ENCODE data around the gene RAB12.

The RAB12 gene

DNA sequence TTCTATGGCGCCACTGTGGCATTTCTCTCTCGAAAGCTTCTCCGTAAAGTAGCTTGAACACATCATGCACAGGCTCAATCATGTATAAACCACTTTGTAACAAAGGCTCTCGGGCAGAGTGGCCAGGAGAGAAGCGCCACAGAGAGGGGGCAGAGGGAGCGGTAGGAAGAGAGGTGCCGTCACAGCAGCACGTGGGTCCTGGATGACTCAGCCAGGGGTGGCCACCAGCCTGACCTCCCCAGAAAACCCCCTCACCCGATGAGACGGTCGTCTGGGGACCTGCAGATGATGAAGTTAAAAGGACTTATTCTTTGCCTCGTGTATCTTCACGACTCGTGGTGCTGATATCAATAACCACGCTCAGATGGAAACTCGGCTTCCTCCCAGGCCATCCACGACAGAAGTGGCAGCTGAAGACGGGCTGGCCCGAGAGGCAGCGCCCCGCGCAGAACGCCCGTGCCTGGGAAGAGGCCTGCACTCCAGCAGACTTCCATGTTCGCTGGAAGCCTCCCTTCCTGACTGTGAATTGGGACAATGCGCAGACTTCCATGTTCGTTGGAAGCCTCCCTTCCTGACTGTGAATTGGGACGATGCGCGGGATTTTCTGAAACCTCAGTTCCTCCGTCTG, 49.7 kb downstream of the RAB12 start:
- H3K27ac ChIP-seq (ENCODE audit: low read depth, low read length) = no peak overlapping the region
- peaks cover 3% of the 10 kb centered on the region for H3K27me3 ChIP-seq (ENCODE audit: control insufficient read depth, insufficient read depth, low read length)
- no peak overlapping the region for H3K9ac ChIP-seq (ENCODE audit: low read length)
- no peaks in the 10 kb centered on the region for H3K36me3 ChIP-seq (ENCODE audit: control insufficient read depth, insufficient read depth, low read length)
- H3K4me3 ChIP-seq (ENCODE audit: low read length) = no peak overlapping the region
- H3K4me1 ChIP-seq (ENCODE audit: control insufficient read depth, insufficient read depth, low read length) = no peaks in the 10 kb centered on the region

DNA sequence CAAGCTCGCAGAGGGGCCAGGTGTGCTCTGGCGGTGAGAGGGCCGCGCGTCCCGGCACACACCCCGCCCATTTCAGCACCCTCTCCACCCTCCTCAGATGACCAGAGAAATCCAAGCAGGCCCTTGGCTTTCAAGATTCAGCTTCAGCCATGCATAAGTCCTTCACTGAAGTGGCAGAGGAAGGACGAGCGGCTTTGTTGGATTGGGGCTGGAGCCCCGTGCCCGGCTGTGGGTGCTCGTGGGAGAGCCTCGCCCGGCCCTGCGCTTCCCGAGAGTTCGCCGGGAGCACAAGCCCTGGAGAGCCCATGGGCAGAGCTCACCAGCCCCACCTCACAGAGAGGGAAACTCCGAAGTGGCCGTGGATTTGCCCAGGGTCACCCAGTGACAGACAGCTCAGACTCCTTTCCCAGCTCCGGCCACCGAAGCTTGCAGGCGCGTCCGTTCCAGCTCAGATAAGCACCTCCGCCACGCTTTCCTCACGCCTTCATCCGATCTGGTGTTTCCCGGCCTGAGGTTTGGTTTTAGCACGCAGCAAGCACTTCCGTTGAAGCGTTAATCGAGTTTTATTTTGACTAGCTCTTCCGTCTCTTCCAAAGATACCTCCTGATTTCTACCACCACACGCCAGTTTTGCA, 50.5 kb downstream of the RAB12 start:
- no peaks in the 10 kb centered on the region for H3K4me1 ChIP-seq (ENCODE audit: control insufficient read depth, insufficient read depth, low read length)
- H3K27ac ChIP-seq (ENCODE audit: low read depth, low read length) = no peak overlapping the region
- H3K36me3 ChIP-seq (ENCODE audit: control insufficient read depth, insufficient read depth, low read length) = no peaks in the 10 kb centered on the region
- no peak overlapping the region for H3K4me3 ChIP-seq (ENCODE audit: low read length)
- H3K27me3 ChIP-seq (ENCODE audit: control insufficient read depth, insufficient read depth, low read length) = peaks cover 3% of the 10 kb centered on the region
- H3K9ac ChIP-seq (ENCODE audit: low read length) = no peak overlapping the region

DNA sequence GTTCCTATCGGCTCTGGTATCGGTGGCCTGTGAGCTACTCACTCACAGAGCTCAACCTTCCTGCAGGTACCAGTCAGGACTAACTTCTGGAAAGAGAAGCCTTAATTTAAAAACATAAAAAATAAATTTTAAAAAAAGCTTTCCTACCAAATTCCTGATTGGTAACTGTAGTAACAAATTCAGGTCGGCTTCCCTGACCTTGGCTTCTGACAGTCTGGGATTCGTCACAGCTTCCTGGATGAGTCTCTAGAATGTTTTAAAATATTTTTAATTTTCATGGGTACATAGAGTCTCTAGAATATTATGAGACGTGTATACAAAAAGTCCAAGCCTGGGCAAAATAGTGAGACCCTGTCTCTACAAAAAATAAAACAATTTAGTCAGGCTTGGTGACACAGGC, 51.1 kb downstream of the RAB12 start:
- Histone ChIP-seq H3K4me1 (ENCODE audit: control insufficient read depth, insufficient read depth, low read length) (no peaks in the 10 kb centered on the region), H3K4me3 (ENCODE audit: low read length) (no peak overlapping the region), H3K9ac (ENCODE audit: low read length) (no peak overlapping the region), H3K36me3 (ENCODE audit: control insufficient read depth, insufficient read depth, low read length) (no peaks in the 10 kb centered on the region), H3K27me3 (ENCODE audit: control insufficient read depth, insufficient read depth, low read length) (no peaks in the 10 kb centered on the region), H3K27ac (ENCODE audit: low read depth, low read length) (no peak overlapping the region)

DNA sequence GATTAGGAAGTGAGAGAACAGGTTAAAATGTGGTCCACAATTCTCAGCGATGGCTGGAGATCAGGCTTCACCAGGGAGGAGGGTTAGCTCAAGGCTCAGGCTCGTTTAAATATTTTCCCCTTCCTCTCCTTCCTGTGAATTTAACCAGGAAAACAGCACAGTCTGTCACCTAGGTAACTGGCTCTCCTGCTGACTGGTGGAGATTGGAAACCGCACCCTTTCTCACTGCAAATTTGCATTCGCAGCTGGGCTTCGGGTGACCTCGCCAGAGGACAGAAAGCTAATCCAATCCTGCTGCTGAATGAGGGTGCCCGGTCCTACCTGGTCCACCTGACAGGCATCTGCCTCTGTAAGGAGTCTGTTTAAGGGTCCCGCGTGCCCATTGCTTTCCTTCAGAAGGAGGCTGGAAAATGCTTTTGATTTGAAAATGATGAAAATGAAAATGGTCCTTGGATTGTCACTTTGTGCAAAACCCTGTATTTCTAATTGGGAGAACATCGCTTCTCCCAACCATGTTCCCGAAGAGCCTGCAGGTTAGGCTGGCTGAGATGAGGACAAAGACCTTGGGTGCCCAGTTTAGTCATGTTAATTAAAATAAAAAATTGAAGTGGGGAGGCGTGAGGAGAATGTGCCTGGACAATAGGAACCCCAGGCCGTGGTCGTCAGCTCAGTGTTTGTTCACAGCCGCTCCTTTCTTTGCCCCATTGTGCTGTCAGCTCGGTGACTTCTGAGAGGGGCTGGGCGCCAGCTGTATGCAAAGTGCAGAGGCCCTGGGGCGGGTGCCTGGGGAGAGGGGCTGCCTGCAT, 52.7 kb downstream of the RAB12 start:
- Histone ChIP-seq H3K27ac (ENCODE audit: low read depth, low read length) (no peak overlapping the region), H3K36me3 (ENCODE audit: control insufficient read depth, insufficient read depth, low read length) (no peaks in the 10 kb centered on the region), H3K9ac (ENCODE audit: low read length) (no peak overlapping the region), H3K4me3 (ENCODE audit: low read length) (no peak overlapping the region), H3K27me3 (ENCODE audit: control insufficient read depth, insufficient read depth, low read length) (no peaks in the 10 kb centered on the region), H3K4me1 (ENCODE audit: control insufficient read depth, insufficient read depth, low read length) (no peaks in the 10 kb centered on the region)

- Histone ChIP-seq H3K4me3 (ENCODE audit: low read length) (no peak overlapping the region), H3K27ac (ENCODE audit: low read depth, low read length) (no peak overlapping the region), H3K27me3 (ENCODE audit: control insufficient read depth, insufficient read depth, low read length) (no peaks in the 10 kb centered on the region), H3K9ac (ENCODE audit: low read length) (no peak overlapping the region), H3K4me1 (ENCODE audit: control insufficient read depth, insufficient read depth, low read length) (no peaks in the 10 kb centered on the region), H3K36me3 (ENCODE audit: control insufficient read depth, insufficient read depth, low read length) (no peaks in the 10 kb centered on the region)
Observed at GRCh38 chr18:8662560-8663255, 53.5 kb downstream of the RAB12 start.

- Histone ChIP-seq H3K27ac (ENCODE audit: low read depth, low read length) (no peak overlapping the region), H3K4me1 (ENCODE audit: control insufficient read depth, insufficient read depth, low read length) (no peaks in the 10 kb centered on the region), H3K36me3 (ENCODE audit: control insufficient read depth, insufficient read depth, low read length) (no peaks in the 10 kb centered on the region), H3K9ac (ENCODE audit: low read length) (no peak overlapping the region), H3K27me3 (ENCODE audit: control insufficient read depth, insufficient read depth, low read length) (no peaks in the 10 kb centered on the region), H3K4me3 (ENCODE audit: low read length) (no peak overlapping the region)
Observed at GRCh38 chr18:8667846-8668245, 58.6 kb downstream of the RAB12 start.

- Histone ChIP-seq H3K27ac (ENCODE audit: low read depth, low read length) (no peak overlapping the region), H3K4me3 (ENCODE audit: low read length) (no peak overlapping the region), H3K27me3 (ENCODE audit: control insufficient read depth, insufficient read depth, low read length) (no peaks in the 10 kb centered on the region), H3K36me3 (ENCODE audit: control insufficient read depth, insufficient read depth, low read length) (no peaks in the 10 kb centered on the region), H3K4me1 (ENCODE audit: control insufficient read depth, insufficient read depth, low read length) (no peaks in the 10 kb centered on the region), H3K9ac (ENCODE audit: low read length) (no peak overlapping the region)
Observed at GRCh38 chr18:8668381-8668780, 59.1 kb downstream of the RAB12 start.

GRCh38 chr18:8669571-8669970, 60.3 kb downstream of the RAB12 start:
- no peak overlapping the region for H3K27ac ChIP-seq (ENCODE audit: low read depth, low read length)
- H3K4me3 ChIP-seq (ENCODE audit: low read length) = no peak overlapping the region
- H3K4me1 ChIP-seq (ENCODE audit: control insufficient read depth, insufficient read depth, low read length) = no peaks in the 10 kb centered on the region
- no peaks in the 10 kb centered on the region for H3K36me3 ChIP-seq (ENCODE audit: control insufficient read depth, insufficient read depth, low read length)
- H3K9ac ChIP-seq (ENCODE audit: low read length) = no peak overlapping the region
- H3K27me3 ChIP-seq (ENCODE audit: control insufficient read depth, insufficient read depth, low read length) = no peaks in the 10 kb centered on the region

GRCh38 chr18:8673256-8674209, 64.3 kb downstream of the RAB12 start:
- H3K27ac ChIP-seq (ENCODE audit: low read depth, low read length) = no peak overlapping the region
- no peak overlapping the region for H3K4me3 ChIP-seq (ENCODE audit: low read length)
- no peak overlapping the region for H3K9ac ChIP-seq (ENCODE audit: low read length)
- no peaks in the 10 kb centered on the region for H3K27me3 ChIP-seq (ENCODE audit: control insufficient read depth, insufficient read depth, low read length)
- no peaks in the 10 kb centered on the region for H3K36me3 ChIP-seq (ENCODE audit: control insufficient read depth, insufficient read depth, low read length)
- no peaks in the 10 kb centered on the region for H3K4me1 ChIP-seq (ENCODE audit: control insufficient read depth, insufficient read depth, low read length)

DNA sequence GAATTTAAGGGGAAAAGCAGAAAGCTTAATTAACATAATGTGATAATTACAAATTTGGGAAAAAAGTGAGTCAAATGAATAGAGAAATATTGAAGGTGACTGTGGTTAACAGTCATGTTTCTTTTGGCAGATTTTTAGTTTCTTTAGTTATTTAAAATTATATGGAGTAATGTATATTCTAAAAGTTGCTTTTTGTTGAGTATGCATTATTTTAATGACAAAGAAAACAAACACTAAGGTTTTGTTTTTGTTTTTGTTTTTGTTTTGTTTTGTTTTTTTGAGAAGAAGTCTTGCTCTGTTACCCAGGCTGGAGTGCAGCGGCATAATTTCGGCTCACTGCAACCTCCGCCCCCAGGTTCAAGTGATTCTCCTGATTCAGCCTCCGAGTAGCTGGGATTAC, 65.8 kb downstream of the RAB12 start:
- Histone ChIP-seq H3K4me1 (ENCODE audit: control insufficient read depth, insufficient read depth, low read length) (no peaks in the 10 kb centered on the region), H3K27me3 (ENCODE audit: control insufficient read depth, insufficient read depth, low read length) (no peaks in the 10 kb centered on the region), H3K27ac (ENCODE audit: low read depth, low read length) (no peak overlapping the region), H3K36me3 (ENCODE audit: control insufficient read depth, insufficient read depth, low read length) (no peaks in the 10 kb centered on the region), H3K9ac (ENCODE audit: low read length) (no peak overlapping the region), H3K4me3 (ENCODE audit: low read length) (no peak overlapping the region)

DNA sequence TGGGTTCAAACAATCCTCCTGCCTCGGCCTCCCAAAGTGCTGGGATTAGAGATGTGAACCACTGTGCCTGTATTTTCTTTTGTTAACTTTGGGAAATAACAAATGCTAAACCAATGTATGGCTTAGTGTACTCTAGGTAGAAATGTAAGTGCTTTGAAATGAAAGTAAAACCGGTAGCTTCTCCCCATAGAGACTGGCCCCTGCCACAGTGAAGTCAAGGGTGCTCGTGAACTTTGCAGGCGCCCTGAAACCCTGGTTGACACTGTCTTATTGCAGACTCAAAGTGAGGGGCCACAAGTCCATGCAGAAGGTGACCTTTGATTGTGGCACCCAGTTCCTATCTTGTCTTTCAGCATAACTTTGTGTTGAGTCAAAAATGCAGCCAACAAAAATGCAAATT, 72.0 kb downstream of the RAB12 start:
- Histone ChIP-seq H3K4me3 (ENCODE audit: low read length) (no peak overlapping the region), H3K9ac (ENCODE audit: low read length) (no peak overlapping the region), H3K4me1 (ENCODE audit: control insufficient read depth, insufficient read depth, low read length) (no peaks in the 10 kb centered on the region), H3K27ac (ENCODE audit: low read depth, low read length) (no peak overlapping the region), H3K36me3 (ENCODE audit: control insufficient read depth, insufficient read depth, low read length) (no peaks in the 10 kb centered on the region), H3K27me3 (ENCODE audit: control insufficient read depth, insufficient read depth, low read length) (no peaks in the 10 kb centered on the region)
